CD4-positive, alpha-beta T cell treated with Interleukin-12 subunit alpha and Interleukin-12 subunit beta, for 1 hour (primary cell): ENCODE results near the gene FER.
"Not testable (repeated sequence)": the region's sequence is repeated elsewhere in the genome, so short reads cannot be mapped to it uniquely, and the experiment has no call there.

Experiments
- DNase-seq: peaks from one replicate; pipeline ENCODE4 v3.0.0-alpha.2; 2020

Gene FER

GRCh38 chr5:108801776-108802175, 54.1 kb downstream of the FER start:
- no peak for DNase-seq

GRCh38 chr5:108810717-108811116, 63.0 kb downstream of the FER start:
- no peak for DNase-seq

GRCh38 chr5:108813673-108814072, 66.0 kb downstream of the FER start:
- DNase-seq, result no peak

- DNase-seq, result no peak
Measured at GRCh38 chr5:108814551-108814950, 66.9 kb downstream of the FER start.

- DNase-seq, result no peak
Measured at GRCh38 chr5:108818613-108819272, 71.0 kb downstream of the FER start.

GRCh38 chr5:108820983-108821382, 73.3 kb downstream of the FER start:
- no peak for DNase-seq

GRCh38 chr5:108822211-108822947, 74.7 kb downstream of the FER start:
- no peak for DNase-seq

GRCh38 chr5:108827131-108827530, 79.4 kb downstream of the FER start:
- no peak for DNase-seq

- DNase-seq, result no peak
Measured at GRCh38 chr5:108830705-108831276, 83.1 kb downstream of the FER start.

- DNase-seq, result no peak
Measured at GRCh38 chr5:108836492-108836891, 88.8 kb downstream of the FER start.

GRCh38 chr5:108842260-108842941, 94.7 kb downstream of the FER start:
- DNase-seq, result not testable (repeated sequence)

GRCh38 chr5:108851129-108851528, 103.4 kb downstream of the FER start:
- DNase-seq, result not testable (repeated sequence)

- DNase-seq, result no peak
Measured at GRCh38 chr5:108857905-108858304, 110.2 kb downstream of the FER start.

- no peak for DNase-seq
Measured at GRCh38 chr5:108858959-108859358, 111.3 kb downstream of the FER start.

- no peak for DNase-seq
Measured at GRCh38 chr5:108862211-108862610, 114.5 kb downstream of the FER start.

- DNase-seq, result not testable (repeated sequence)
Measured at GRCh38 chr5:108866097-108866496, 118.4 kb downstream of the FER start.

- DNase-seq, result no peak
Measured at GRCh38 chr5:108867656-108868055, 120.0 kb downstream of the FER start.

- no peak for DNase-seq
Measured at GRCh38 chr5:108869066-108869465, 121.4 kb downstream of the FER start.

- DNase-seq, result no peak
Measured at GRCh38 chr5:108876451-108876850, 128.8 kb downstream of the FER start.

- no peak for DNase-seq
Measured at GRCh38 chr5:108878756-108879155, 131.1 kb downstream of the FER start.

- DNase-seq, result no peak
Measured at GRCh38 chr5:108881133-108881532, 133.4 kb downstream of the FER start.

GRCh38 chr5:108884736-108885135, 137.0 kb downstream of the FER start:
- no peak for DNase-seq

- no peak for DNase-seq
Measured at GRCh38 chr5:108898257-108898656, 150.6 kb downstream of the FER start.

- no peak for DNase-seq
Measured at GRCh38 chr5:108898707-108899106, 151.0 kb downstream of the FER start.
